Lower leg skin (tissue), 4 donors: ENCODE measurements around the gene DNASE1L1. TPM values are rescaled to one million over a fixed set of nuclear protein-coding genes. Genes with fewer than 3 reads are reported as not detected.

ENCODE experiments used
- DNase-seq, 2 donors: peaks; one replicate each; pipeline ENCODE4 v3.0.0-alpha.2; 2019; ENCODE audit warnings: low spot score in 2 of 2
- H3K4me3 ChIP-seq: fragments of 200-600 bp; sonication (generic); 2 replicates; pipeline ENCODE4 v1.5.1; 2017; ENCODE audit warnings: mild to moderate bottlenecking, low read depth; ENCODE audit not compliant: poor library complexity, severe bottlenecking
- CTCF ChIP-seq, 3 donors: fragments of 450-650 bp; IDR thresholded peaks; one replicate each; pipeline ENCODE4 v1.5.1; 2016; ENCODE audit warnings: antibody characterized with exemption in 3 of 3, mild to moderate bottlenecking in 3 of 3, moderate library complexity in 2 of 3
- POLR2A ChIP-seq, 2 donors: fragments of 450-650 bp; IDR thresholded peaks; one replicate each; pipeline ENCODE4 v1.6.1; 2016 to 2017; ENCODE audit warnings: antibody characterized with exemption in 2 of 2, mild to moderate bottlenecking in 1 of 2, moderate library complexity in 1 of 2
- WGBS, 2 donors: methylation state at CpG; one replicate each; pipeline ENCODE4 v1.1.5; 2018; 5-methylcytosine and 5-hydroxymethylcytosine counted together
- intact Hi-C: fragments of 100-400 bp; cut with DNase I; formaldehyde crosslinking; loops from one replicate; pipeline ENCODE4 v1.15.0; 2023; ENCODE audit warnings: low total_unique reads
- total RNA-seq, 4 donors: library from RNA; depleted of rRNA; stranded (reverse); fragments of >200 nt; gene quantifications; one replicate each; pipeline ENCODE4 v1.1.0, GENCODE V29; 2016

The DNASE1L1 gene
- total RNA-seq, 4 donors from 2014 or later = 10.5 to 28.5 (median 16.9) TPM

- peak within 1 kb of the TSS; percentile 66 for H3K4me3 ChIP-seq
- intact Hi-C loops = no loop called here
- TF ChIP-seq CTCF (IDR thresholded peaks at IDR 0.05) = no peak
- no peak for TF ChIP-seq POLR2A (IDR thresholded peaks at IDR 0.05)
- peak; percentile 95 to 99 for DNase-seq
- WGBS, 2 donors = 1 to 61% methylated on average over 36 to 85 of the region's 103 CpGs
Observed at GRCh38 chrX:154378799-154379568, 30.1 kb downstream of the DNASE1L1 start, which contains the start of gene EMD. EMD (plus strand) TSS chrX:154379295; CDS start chrX:154379485, 190 bp downstream.

- H3K4me3 ChIP-seq = peak overlapping the region; percentile 23
- 0 to 51% methylated on average over 7 to 77 of the region's 79 CpGs for WGBS, 2 donors
- intact Hi-C loops = no loop called here
- peak; percentile 33 to 92 for DNase-seq
- TF ChIP-seq CTCF (IDR thresholded peaks at IDR 0.05) (no peak), POLR2A (IDR thresholded peaks at IDR 0.05) (peak in 1 of 2 donors; percentile 54)
Observed at GRCh38 chrX:154378059-154378798, 30.8 kb downstream of the DNASE1L1 start.

GRCh38 chrX:154376774-154377173, 32.3 kb downstream of the DNASE1L1 start:
- 76 to 97% methylated on average over 3 of the region's 3 CpGs for WGBS, 2 donors
- TF ChIP-seq CTCF (IDR thresholded peaks at IDR 0.05) (no peak), POLR2A (IDR thresholded peaks at IDR 0.05) (no peak)
- H3K4me3 ChIP-seq = no peak overlapping the region
- intact Hi-C loops = no loop called here
- DNase-seq = no peak

GRCh38 chrX:154375156-154375504, 33.9 kb downstream of the DNASE1L1 start:
- no peak overlapping the region for H3K4me3 ChIP-seq
- intact Hi-C loops = no loop called here

More at GRCh38 chrX:154375156-154375504, 33.9 kb downstream of the DNASE1L1 start:
- DNase-seq = no peak
- TF ChIP-seq POLR2A (IDR thresholded peaks at IDR 0.05) (no peak), CTCF (IDR thresholded peaks at IDR 0.05) (no peak)
- 51 to 79% methylated on average over 10 of the region's 10 CpGs for WGBS, 2 donors
